C4-2B (cell line): Measurements from ENCODE around the gene CSNK2A2.

Experiments used
- H3K27ac ChIP-seq: fragments of 450-650 bp; 2 replicates; pipeline ENCODE4 v1.5.1; 2017
- CTCF ChIP-seq: fragments of 450-650 bp; conservative IDR thresholded peaks from 2 replicates; pipeline ENCODE4 v1.5.1; 2017; ENCODE audit warnings: mild to moderate bottlenecking
- ZFX ChIP-seq: fragments of 450-650 bp; IDR thresholded peaks from 2 replicates; pipeline ENCODE4 v1.6.1; 2017

The CSNK2A2 gene

DNA sequence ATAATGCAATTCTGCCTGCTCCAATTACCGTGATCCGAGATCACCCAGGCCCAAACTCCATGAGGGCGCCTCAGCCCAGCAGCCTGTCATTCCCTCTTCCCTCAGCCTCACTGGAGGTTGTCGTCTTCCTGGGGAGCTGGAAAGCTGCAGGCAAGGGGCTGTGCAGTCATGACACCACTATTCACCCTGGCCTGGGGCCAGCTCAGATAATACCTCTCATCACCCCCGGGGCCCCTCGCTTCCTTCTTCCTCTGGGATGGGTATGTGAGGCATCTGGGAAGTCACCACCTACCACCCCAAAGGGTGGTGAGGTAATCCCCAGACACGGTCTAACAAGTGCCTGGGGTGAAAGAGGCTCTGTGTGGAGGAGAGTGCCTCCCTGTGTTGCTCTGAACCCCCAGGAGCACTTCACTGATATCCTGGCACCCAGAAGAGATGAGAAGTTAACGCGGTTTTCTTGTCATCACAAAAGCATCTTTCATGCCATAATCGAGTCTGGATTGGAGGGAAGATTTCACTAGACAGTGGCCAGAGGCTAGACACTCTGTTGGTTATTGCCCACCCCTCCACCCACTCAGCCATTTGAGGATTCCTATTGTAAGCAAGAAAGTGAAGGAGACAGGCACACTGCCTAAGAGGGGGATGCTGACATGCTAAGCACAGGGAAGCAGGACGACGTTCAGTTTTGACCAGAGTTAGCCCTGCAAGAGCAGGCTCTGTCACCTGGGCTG, 87.2 kb downstream of the CSNK2A2 start:
- H3K27ac ChIP-seq = no peak overlapping the region
- TF ChIP-seq ZFX (no peak), CTCF (no peak)

- TF ChIP-seq CTCF (no peak), ZFX (no peak)
- no peak overlapping the region for H3K27ac ChIP-seq
These were observed 88.0 kb downstream of the CSNK2A2 start for GRCh38 chr16:58109881-58110280.

DNA sequence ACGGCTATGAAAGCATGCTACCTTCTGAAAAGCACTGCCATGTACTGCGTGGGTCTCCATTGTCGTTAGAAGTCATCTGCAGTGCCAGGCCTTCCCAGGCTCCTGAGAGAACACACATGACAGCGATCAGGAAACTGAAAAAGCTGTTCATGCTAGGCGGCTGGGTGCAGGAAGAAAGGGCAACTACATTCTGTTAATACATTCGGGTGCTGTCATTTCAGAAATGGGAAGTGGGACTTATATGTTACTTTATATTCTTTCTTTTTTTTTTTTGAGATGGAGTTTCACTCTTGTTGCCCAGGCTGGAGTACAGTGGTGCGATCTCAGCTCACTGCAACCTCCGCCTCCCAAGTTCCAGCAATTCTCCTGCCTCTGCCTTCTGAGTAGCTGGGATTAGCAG, 88.6 kb downstream of the CSNK2A2 start:
- TF ChIP-seq ZFX = no peak
- TF ChIP-seq CTCF = no peak
- no peak overlapping the region for H3K27ac ChIP-seq
